8988T (cell line): Measurements from ENCODE around the gene POMT2.
"Not testable (repeated sequence)": the region's sequence is repeated elsewhere in the genome, so short reads cannot be mapped to it uniquely, and the experiment has no call there.

ENCODE experiments used
- DNase-seq: peaks from one replicate; pipeline ENCODE4 v3.0.0; 2011

POMT2 gene

DNA sequence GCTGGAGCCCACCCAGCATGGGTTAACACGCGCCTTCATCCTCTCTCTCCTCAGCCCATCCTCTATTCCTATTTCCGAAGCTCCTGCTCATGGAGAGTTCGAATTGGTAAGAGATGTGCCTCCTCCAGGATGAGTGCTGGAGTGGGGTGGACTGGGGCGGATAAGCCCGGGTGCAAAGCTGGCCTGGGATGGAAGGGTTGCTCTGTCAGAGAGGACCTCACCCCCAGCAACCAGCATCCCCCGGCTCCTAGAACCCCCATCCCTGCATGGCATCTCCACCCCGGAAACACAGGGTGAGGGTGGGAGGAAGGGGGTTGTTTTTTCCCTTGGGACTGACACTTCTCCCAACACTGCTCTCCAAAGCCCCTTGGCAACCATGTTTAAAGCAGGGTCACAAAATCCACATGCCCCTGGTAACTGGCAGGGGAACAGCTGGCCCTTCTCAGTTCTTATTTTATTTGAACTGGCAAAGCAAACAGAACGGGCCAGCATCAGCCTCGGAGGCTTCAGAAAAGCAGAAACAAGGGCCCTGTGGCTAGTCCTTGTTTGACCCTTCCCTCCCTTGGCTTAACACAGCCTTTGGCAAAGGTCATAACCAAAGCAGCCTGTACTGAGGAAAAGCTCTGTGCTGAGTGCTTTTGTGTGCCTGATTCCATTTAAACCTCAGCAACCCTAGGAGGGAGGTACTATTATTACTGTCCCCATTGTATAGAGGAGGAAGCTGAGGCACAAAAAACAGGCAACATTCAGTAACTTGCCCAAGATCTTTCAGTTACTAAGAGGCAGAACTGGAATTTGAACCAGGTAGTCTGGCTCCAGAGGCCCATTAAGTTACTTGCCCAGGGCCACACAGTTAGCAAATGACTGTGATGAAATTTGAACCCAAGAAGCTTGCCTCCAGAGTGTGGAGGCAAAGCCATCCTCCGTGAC lies 4.4 kb upstream of the POMT2 start:
- no peak for DNase-seq

DNA sequence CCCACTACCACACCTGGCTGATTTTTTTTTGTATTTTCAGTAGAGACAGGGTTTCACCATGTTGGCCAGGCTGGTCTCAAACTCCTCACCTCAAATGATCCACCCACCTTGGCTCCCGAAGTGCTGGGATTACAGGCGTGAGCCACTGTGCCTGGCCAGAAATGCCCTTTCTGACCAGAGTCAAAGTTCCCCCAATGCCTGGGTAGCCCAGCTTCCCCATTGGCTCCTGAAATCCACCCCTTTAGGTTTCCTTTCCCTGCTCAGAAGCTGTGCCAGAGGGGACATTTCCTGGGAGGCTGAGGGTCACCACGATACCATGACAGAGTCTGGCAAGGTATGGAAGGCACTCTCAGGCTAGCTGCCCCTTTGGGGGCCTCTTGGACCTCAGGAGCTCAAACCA lies 3.6 kb upstream of the POMT2 start:
- DNase-seq = no peak

DNA sequence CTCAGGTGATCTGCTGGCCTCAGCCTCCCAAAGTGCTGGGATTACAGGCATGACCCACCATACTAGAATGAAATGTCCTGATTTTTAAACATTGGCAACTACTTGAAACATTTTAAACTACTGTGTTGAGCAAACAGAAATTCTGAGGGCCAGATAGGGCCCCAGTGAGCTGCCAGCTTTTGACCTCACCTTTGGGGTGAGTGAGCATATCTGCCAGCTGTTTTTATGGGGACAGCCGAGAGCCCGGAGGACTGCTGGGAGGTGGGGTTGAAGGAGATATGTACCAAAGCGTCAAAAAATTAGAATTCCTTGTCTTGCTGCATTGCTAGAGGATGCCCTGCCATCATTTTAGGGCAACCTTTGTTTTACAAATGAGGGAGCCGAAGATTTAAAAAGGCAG lies 2.9 kb upstream of the POMT2 start:
- DNase-seq = no peak

DNA sequence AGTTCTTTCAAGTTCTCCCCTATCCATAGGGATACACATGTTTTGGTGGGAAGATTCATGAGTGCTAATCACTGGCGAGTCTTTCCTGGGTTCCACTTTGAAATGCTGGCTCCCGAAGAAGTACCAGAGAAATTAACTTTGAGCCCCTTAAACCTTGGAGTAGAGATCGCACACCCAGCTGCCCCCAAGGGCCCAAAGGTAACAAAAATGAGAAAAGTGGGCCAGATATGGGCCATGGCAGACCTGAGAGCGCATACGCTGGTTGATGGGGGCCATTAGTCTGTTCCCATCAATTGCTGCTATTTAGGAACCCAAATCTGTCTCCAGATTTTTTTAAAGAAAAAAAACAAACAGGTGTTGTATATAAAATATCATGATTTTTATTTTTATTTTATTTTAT lies 2.3 kb upstream of the POMT2 start:
- no peak for DNase-seq

DNA sequence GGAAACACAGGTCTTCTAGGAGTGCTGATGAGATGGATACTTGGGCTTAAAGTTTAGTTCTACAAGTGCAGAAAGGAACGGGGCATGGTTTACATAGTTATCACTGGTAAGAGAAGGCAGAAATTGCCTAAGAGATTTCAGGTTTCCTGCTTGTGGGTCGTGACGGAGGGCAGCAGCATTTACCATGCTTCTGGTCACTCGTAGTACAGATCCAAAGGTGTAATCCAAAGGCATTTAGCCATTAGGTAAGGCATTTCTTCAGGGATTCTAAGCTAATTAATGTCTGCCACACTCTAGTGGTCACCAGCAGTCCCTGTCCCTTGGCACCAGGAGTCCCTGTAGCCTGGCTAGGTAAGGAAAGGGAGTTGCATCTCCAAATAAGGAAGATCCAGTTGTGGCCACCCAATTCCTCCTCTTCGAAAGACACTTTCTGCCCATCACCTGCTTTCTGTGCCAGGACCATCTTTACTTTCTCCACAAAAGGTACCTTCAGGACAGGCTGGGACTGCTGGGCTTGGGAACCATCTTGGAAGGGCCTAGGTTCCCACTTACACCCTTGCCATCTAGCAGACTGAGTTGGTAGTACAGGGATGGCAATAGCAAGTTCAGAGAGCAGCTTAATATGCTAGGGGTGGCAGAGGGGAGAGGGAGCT lies 1.7 kb upstream of the POMT2 start:
- no peak for DNase-seq

DNA sequence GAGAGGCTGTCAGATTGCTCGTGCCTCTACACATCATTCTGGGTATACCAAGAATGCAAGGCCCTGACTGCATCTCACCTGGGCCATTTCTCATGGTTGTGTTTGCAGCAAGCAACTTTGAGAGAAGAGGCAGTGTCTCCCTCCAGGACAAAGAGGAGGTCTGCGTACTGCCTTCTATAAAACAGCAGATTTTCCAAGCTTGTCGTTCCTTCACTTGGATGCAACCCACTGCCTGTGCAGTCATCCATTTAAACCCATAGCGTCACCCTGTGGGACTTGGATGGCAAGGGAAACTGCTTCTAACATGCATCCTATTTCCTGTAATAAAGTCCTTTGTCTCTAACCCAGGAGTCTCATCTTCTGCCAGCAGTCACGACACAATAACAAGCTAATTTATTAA lies 1.3 kb downstream of the POMT2 start:
- no peak for DNase-seq

DNA sequence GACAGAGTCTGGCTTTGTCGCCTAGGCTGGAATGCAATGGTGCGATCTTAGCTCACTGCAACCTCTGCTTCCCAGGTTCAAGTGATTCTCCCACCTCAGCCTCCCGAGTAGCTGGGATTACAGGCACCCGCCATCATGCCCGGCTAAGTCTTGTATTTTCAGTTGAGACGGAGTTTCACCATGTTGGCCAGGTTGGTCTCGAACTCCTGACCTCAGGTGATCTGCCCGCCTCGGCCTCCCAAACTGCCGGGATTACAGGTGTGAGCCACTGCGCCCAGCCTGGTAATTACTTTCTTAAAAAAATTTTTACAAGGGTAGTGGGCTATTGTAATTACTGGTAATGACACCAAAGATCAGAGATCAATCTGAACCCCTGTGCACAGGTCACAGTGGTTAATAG lies 1.9 kb downstream of the POMT2 start:
- DNase-seq = not testable (repeated sequence)

DNA sequence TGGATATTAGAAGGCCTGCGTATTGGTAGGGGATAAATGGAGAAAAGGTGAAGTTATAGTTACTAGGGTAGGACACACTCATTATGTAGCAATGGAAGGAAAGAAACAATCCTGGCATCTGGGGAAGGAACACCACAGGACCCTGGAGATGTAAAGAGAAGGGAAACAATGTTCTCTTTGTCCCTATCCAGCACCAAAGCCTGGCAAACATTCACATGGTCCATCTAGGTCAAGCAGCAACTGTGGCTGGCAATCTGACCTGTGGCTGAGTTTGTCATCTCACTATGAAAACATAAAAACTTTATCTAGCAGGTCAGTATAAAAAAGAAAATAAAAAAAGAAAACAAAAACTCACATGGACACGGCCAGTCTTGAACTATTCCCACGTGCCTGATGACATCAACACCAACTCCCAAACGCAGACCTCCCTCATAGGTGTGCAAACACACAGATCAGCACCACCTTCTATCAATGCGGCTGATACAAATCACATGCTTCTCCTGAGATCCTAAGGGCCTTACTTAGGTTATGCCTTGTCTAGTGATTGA lies 2.6 kb downstream of the POMT2 start:
- DNase-seq = no peak

DNA sequence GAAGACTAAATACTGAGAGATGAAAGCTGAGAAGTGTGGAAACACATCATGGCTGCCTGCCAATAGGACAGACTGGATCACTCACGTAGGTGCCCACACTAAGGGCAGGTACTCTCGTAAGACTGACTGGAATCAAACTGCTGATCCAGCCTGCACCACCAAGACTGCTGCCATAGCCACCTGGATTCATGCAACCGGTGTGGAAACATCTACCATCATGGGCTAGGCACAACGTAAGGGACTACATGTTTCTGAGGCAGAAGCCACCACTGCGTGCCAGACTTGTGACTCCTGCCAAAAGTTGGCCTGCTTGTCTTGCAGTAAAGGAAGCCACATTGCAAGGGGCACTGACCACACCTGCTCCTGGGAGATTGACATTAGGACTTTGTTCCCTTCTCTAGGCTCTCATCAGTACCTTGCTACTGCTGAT lies 3.8 kb downstream of the POMT2 start:
- DNase-seq = no peak

DNA sequence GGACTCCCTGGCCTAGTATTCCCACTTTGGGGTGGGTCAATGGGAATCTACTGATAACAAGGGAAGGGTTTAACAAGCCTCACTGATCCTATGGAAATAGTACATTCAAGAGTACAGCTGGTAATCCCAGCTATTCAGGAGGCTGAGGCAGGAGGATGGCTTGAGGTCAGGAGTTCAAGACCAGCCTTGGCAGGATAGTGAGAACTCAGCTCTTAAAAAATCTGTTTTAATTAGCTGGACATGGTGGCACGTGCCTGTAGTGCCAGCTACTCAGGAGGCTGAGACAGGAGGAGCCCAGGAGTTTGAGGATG lies 4.5 kb downstream of the POMT2 start:
- DNase-seq = no peak

DNA sequence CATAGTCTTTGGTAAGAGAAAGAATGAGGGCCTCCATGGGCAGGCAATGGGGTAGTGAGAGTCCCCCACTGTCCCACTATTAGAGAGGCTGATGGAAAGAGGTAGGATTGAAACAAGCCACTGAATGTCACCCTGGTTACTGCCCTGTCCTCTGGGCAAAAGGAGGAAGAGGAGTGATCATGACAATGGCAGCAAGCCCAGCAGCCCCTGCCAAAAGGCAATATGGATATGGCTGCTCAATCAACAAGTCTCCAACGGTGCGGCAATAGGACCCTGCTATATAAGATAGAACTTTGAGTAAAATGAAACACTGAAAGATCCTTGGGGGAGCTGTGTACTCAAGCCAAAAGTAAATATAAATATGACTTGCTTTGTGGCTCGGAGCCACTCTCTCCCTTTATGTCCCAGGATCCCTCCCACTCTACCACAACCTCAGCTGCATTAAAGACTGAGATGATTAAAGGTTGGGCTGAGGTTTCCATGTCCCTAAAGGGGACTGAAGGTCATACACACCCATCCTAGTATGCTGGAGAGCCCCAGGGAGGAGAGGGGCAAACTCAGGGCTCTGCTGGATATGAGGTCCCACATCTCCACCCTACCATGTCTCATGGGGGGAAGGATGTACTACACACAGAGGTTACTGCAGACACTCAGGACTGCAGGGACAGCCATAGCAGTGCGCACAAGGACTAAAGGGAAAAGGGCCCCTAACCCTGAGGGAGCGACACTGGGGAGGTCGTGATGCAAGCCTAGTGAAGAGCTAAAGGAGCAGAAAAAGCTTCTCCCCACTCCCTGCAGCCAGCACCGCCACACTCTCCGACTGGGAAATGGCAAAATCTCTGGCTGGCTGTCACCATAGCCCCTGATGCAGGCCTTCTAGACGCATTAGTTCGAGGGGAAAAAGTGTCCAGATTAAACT lies 5.9 kb downstream of the POMT2 start:
- no peak for DNase-seq

DNA sequence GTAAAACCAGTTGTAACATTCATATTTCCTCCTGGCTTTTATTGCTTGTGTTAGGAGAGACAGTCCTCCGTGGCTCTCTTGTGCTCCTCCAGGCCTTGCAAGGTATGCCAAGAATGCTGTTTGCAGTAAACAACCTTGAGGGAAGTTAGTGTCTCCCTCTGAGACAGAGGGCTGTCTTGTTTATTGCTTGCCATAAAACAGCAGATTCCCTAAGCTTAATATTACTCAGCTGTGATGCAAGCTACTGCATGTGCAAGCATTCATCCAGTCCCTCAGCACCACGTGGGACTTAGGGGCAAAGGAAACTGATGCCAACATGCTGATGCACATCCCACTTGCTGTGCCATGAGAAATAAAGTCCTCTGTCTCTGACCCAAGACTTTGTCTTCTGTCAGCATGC lies 6.6 kb downstream of the POMT2 start:
- DNase-seq = no peak

DNA sequence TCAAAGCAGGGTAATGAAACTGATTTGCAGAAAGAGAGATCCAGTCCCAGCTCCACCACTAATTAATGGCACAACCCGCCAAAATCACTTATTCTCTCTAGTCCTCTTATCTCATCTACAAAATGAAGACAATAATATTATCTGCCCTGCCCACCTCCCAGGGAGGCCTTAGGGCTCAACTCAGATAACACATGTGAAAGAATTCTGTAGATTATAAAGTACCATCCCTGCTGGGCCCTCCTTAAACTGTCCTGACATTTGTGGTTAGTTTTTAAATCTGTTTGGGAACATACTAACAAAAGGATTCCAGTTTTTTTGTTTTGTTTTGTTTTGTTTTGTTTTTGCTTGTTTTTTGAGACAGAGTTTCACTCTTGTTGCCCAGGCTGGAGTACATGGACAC lies 7.3 kb downstream of the POMT2 start:
- DNase-seq = no peak

DNA sequence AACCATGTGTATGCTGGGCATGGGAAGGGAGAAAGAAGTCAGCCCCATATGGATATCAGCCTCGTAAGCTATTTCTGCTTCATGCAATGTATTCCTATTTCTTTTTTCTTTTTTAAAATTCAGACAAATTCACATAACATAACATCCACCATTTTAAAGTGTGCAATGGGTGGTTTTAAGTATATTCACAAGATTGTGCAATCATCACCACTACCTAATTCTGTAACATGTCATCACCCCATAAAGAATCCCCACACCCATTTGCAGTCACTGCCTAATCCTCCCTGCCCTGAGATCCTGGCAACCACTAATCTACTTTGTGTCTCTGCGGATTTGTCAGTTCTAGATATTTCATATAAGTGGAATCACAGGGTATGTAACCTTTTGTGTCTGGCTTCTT lies 9.5 kb downstream of the POMT2 start:
- no peak for DNase-seq

DNA sequence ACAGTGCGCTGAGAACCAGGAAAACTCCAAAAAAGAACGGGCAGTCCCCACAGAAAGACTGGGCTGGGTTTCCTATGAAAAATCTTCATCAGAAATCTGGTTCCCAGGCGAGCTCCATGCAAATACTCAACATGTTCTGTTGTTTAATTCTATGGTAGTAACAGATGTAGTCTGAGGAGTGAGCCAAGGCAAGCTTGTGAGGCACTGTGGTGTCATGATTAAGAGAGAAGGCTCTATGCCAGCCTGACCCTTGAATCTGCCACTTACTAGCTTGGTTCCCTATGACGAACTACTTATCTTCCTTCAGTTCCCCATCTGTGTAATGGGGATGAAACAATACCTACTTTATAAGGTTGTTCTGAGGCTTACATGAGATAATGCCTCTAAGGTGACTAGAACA lies 10.7 kb downstream of the POMT2 start:
- no peak for DNase-seq

DNA sequence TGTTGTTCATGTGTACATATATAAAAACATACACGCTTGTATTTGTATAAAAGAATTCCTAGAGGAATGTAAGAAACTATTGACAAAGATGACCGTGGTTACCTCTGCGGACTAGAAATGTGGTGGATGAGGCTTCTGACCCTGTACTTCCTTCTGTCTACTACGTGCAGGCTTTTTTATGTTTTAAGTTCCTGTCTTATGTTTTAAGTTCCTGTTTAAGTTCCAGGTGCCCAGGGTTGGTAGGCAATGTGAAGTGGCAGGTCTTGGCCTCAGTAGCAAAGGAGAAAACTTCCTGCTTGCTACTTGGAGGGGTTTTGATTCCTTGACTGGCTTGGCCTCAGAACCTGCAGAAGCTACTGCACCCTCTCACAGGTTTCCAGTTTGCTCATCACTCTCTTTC lies 11.6 kb downstream of the POMT2 start:
- DNase-seq = no peak

DNA sequence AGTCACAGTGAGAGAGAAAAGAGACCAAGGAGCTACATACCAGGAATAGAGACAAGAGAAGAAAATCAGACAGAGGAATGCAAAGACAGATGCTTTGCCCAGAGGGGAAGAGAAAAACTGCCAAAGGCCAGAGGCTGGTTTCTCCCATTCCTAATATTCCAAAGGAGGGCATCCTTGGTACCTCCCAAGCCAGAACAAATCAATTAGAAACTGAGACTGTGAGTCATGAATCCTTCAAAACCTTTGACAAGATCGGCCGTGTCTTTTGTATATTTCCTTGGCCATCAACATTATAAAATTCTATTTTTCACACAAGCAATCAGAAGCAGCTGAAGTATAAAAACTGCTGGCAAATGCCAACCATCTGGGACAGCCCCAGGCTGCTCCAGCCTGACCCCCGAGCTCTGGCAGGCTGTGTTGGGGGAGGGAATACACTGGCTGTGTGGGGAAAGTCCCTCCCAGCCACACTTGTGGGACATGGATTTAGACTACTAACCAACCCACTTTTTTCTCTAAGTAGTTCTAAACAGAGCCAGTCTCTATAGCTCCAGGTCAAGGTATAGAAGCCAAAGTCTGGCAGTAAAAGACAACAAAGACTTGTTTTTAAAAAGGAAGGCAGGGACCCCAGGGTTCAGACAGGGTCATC lies 13.7 kb downstream of the POMT2 start:
- DNase-seq = no peak

DNA sequence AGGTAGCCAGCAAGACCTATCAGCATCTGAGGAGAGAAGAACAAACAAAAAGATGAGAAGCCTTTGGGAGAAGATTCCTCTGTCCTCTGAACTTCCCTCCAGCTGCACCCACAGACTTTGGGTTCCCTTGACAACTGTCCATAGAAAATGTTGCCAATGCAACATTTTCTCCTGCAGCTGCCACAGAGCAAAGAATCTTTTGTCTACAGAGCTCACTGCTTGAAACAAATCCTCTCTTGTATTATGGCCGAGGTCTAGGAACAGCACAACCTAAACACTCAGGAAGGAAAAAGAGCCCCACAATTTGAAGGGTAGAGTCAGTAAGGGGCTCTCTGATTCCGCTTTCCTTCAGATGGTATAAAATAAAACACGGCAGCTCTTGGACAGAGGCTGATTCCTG lies 14.3 kb downstream of the POMT2 start:
- DNase-seq = no peak

DNA sequence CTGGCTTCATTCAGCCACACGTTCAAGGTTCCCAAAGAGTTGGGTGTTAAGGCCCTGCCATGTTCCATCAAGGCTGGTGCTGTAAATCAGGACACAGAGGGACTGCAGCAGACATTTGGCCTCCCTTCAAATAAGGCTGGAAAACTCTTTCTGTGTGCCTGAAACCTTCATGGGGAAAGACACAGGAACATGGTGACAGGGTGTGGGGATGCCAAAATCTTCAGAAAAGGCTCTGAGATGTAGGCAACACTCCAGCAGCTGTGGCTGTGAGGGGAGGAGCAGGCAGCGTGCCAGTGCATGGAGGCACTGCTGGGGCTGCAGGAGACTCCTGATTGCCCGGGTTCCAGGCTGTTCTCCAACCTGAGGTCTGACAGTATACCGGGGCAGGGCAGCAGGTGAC lies 15.0 kb downstream of the POMT2 start:
- no peak for DNase-seq

DNA sequence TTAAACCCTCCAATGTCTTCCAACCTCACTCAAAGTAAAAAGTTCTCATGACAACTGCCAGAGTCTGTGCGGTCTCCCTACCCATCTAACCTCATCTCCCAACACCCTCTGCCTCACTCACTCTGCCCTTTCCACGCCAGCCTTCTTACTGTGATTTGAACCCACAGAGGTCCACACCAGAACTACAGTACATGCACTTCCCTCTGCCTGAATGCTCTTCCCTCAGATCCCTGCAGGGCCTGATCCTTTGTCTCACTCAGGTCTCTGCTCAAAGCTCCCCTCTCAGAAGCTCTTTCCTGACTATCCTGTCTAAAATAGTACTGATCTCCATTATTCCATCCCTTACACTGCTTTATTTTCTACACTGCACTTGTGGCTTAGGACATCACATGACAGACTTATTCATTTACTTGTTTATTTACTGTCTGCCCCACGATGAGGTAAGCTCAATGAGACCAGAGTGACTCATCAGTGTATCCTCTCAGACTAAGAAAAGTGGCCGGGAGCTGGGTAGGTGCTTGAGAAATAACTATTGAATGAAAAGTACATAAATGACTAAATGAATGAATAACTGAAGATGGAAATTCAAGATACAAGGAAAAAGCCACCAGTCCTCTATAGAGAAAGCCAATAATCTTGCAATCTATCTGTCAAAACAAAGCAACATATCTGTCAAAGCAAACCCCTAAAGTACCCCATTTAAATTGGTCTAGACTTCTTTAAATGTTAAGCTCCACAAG lies 17.1 kb downstream of the POMT2 start:
- DNase-seq = no peak

DNA sequence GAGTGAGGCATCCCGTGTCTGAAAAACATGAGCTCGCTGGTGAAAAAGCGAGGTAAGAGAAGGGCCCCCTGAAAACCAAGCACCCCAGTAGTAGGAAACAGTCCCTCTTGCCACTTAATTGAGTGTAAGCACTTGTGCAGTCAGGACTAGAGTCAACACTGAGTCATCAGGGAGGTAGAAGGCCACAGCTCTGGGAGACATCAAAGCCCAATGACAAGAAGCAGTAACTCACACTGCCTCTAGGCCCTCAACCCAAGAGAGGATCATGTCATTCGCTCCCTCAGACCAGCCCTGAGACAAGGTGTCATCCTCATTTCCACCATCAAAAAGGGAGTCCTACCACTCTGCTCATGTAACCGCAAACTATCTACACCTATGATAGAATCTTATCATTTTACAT lies 17.8 kb downstream of the POMT2 start:
- no peak for DNase-seq

DNA sequence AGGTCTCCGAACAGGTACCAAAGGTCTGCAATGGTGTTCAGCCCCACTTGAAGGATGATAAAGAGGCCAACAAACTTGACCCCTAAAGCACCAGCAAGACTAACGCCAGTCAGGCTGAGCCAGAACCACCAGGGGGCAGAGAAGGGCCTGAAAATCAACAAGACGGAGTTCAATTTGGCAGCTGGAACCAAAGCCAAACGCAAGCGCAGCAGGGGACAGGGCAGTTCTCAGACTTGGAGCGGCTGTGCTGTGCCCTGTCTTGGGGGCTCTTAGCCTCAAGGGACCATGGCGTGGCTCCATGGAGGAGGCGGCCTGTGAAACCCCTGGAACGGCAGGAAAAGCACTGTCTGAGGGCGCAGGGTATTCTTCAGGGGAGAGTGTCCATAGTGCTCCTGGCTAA lies 19.6 kb downstream of the POMT2 start:
- peak; percentile 69 for DNase-seq
